Measurements from ENCODE around the gene FOXN3.

Gene FOXN3

GRCh38 chr14:89244720-89245119, 172.3 kb downstream of the FOXN3 start:
- DNase-seq: no peak

DNA sequence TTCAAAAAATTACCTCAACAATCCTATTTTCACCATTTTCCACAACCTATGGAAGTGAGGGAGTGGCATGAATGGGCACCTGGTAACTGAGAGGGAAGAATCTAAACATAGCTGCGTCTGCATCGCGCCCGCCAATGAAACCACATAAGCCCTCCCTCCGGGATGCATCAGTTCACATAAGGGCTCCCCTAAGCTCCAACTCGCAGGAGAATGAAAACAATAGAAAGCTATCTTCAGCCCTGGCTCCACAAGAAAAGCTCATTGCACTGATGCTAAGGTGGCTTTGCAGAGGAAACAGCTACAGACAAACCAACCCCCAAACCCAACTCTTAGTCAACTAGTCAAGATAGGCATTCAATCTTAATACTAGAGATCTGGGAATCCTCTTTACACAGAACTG, 173.3 kb downstream of the FOXN3 start:
- DNase-seq: no peak

DNA sequence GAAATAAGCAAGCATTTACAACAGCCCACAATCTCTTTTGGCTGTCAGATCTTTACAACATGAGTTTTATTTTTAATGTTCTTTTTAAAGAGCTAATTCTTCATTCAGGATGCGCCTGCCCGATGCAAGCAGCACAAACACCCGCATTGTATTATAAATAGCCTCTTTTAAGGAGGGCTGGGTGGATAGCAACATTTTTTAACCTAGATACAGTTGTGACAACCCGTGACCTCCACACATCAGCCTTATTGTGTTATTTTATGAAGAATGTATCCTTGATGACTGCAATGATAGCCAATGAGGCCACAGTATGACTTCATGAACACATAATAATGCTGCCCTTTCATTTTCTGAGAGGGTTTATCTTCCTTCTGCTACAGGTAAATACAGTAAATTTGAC, 173.7 kb downstream of the FOXN3 start:
- no peak for DNase-seq

- no peak for DNase-seq
These were observed 174.3 kb downstream of the FOXN3 start for GRCh38 chr14:89242652-89243279.

- DNase-seq: no peak
These were observed 174.9 kb downstream of the FOXN3 start for GRCh38 chr14:89241934-89242651.

DNA sequence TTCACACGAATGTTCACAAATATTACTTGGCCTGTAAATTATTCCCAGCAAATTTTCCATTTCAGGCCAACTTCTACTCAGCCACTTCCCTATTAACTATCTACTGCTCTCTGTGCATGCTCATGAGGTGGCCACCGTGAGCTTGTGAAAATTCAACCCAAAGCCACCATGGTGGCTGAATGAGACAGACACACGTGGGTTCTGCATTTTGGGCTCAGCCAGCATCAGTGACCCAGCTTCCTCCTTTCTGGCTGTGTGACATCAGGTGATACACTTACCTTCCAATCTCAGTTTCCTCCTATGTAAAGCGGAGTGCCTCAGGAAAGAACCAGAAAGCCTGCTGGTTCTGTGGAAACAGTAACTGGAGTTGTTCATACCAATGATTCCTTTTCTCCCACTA, 175.8 kb downstream of the FOXN3 start:
- no peak for DNase-seq

DNA sequence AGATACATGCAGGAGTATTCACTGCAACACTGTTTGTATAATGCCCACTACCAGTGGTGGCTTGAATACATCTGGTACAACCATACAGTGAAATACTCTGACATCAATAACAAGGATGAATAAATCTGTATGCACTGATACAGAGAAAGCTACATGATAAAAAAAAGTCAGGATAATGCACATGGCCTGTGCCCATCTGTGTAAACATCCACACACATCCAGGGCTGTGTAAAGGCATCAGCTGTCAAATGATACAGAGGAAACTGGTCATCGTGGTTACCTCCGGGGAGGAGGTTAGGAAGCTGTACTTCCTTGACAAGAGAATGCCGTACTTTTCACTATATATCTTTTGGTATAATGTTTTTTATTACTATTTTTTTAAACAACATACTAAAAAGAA, 176.6 kb downstream of the FOXN3 start:
- no peak for DNase-seq

- no peak for DNase-seq
These were observed 178.0 kb downstream of the FOXN3 start for GRCh38 chr14:89239023-89239422.

DNA sequence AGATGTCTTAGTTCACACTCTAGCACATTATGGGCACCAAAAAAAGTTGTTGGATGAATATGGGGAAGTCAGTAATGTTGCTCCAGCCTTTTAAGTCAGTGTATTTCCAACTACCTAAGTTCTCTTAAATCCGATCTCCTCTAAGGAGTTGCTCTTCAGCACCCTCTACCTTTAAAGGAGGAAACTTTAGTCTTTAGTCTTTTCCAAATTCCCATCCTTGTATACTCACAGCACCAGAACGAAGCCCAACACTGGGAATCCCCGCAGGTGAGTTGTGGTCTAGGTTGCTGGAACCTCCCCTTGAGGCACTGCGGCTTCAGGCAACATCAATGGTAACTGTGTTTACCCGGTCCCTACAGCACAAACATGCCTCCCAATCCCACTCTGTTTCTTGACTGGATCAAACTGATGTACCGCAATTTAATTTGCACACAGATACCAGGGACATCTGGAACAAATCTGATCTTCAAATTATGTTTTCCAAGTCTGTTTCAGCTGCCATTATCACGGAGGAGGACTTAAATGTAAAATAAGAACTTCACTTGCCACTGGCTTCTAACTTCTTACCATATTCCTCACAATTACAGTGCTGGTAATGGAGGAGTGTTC, 179.0 kb downstream of the FOXN3 start:
- no peak for DNase-seq

- DNase-seq: no peak
These were observed 180.2 kb downstream of the FOXN3 start for GRCh38 chr14:89236851-89237250.

- no peak for DNase-seq
These were observed 183.8 kb downstream of the FOXN3 start for GRCh38 chr14:89233184-89233583.

DNA sequence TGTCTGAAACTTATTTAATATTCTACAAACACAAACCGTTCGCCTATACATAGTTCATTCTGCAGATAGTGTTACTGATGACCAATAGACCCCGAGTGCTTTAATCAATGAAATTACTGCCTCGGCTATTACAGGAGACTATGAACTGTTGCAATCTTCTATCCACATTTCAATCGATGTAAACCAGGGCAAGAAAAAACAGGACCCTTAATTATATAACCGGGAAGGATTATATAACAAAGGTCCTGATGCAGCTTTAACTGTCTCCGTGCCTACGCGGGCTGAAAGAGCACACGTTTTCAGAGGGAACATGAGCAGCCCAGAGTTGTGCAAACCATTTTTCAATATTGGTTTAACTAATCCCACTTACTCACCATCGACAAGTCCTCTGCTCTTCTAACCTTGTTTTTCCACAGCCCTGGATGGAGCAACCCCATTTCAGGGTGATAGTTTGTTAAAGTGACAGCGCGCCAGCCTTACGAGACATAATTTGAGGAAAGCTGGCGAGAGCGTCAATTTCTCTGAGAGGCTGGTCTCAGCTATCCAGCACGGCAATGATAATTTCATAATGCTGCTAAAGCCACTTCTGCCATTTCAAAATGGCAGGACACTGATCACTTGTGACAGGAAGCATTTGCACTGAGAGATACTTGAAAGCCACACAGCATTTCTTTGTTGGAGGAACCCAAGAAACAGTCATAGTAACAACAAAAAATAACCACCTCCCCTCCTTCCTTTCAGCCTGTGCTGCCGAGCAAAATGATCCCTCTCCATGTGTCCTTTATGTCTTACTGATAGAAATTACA, 184.6 kb downstream of the FOXN3 start:
- DNase-seq: no peak

GRCh38 chr14:89231426-89232113, 185.5 kb downstream of the FOXN3 start:
- no peak for DNase-seq

DNA sequence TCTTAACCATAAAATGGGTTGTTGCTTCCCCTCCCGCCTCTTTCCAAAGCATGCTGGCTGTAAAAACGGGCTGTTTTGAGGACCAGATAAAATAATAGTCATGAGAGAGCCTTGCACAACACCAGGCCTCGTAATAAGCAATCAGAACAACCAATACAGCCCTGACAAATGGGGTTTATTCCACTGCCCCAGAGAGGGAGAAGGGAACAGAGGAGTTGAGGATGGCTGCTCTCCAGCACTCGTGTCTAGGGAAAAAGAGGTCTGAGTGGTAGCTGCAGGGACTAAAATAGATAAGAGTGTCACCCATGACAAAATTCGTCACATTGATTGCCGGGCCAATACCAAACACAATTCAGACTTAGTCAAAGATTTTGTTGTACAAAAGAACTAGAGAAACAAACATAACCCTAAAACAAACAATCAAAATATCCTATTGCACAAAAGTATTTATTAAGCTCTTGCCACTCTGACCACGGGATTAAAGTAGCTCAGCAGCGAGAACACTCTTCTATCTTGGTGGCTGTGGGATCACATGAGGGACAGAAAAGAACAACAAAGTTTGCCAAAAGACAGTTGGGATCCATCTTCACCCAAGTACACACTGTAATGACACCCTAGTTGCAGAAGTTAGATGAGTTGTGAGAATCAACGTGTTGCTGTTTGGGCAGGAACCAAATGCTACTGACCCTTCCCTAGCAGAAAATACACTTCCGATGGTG, 188.0 kb downstream of the FOXN3 start:
- no peak for DNase-seq

GRCh38 chr14:89227496-89227836, 189.6 kb downstream of the FOXN3 start:
- DNase-seq: no peak

GRCh38 chr14:89226801-89227495, 190.1 kb downstream of the FOXN3 start:
- DNase-seq: no peak

DNA sequence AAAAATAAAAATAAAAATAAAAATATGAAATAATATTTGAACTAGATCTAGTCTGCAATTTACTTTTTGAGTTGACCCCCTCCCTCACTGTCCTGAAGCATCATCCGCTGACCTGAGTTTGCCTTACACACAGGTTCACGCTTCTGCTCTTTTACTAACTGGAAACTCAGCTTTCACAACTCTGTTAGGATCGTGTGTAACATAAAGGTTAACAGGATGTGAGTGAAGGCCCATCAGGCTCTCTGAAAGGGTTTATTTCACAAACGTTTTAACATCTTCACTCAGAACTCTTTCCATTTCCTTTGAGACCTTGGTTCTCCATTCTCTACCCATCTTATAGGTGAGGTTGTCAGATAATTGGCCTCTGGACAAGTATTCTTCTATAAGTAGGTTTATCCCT, 191.4 kb downstream of the FOXN3 start:
- no peak for DNase-seq

GRCh38 chr14:89221109-89221810, 195.8 kb downstream of the FOXN3 start:
- no peak for DNase-seq

GRCh38 chr14:89219051-89219450, 198.0 kb downstream of the FOXN3 start:
- no peak for DNase-seq

DNA sequence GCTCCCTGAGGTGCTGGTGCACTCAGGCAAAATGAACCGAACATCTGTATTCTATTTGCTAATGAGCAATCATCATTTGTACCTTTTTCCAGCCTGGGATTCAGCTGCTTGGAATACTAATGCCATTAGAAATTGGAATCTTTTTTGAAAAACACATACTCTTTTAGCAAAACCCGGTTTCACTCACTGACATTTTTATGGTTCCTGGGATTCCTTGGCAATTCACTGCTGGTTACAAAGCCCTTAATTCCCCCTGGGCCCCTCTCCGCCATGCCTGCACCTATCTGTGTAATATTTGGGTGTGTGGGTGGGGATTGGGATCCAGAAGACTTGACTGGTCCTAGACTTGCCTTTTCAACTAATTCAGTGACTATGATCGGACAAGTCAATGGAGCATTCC, 199.1 kb downstream of the FOXN3 start:
- DNase-seq: no peak

DNA sequence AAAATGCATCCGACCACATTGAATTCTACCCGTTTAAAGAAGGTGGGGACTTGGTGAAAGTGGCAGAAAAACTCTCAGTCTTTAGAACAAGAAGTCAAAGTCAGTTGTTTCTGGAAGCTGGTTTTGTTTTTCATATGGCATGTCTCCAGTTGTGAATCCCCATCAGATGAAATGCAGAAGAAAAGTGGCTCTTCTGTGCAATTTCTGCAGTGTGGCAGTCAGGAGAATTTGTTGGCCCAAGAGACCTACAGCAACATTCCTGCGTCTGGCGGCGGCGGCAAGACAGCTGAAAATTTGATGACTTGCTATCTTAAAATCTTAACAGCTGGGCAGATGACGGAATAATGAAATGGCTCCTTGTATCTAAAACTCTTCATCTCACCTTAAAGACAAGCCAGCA, 201.5 kb downstream of the FOXN3 start:
- DNase-seq: no peak

Data from activated CD4-positive, alpha-beta T cell treated with anti-CD3 and anti-CD28 coated beads for 4 hours (primary cell).